B cell (primary cell): ENCODE results near the gene RIPOR1. TPM values are rescaled to one million over a fixed set of nuclear protein-coding genes. Genes with fewer than 3 reads are reported as not detected.

Source experiments
- ATAC-seq: fragments of 200-7000 bp; cut with Tn5 transposase; one replicate; pipeline ENCODE4 v1.10.0; 2021; ENCODE audit warnings: low read depth, mild to moderate bottlenecking, moderate number of reproducible peaks, moderate library complexity
- CTCF ChIA-PET: fragments of 350-600 bp; sonication (Branson Sonifier 250); formaldehyde crosslinking; loops from one replicate; lab custom pipeline; 2021; ENCODE audit warnings: antibody characterized with exemption, inconsistent platforms; lab: Charles Lee
- POLR2A ChIA-PET: fragments of 350-600 bp; sonication (Branson Sonifier 250); formaldehyde crosslinking; loops from one replicate; lab custom pipeline; 2021; ENCODE audit warnings: antibody characterized with exemption; lab: Charles Lee
- DNase-seq: peaks from one replicate; pipeline ENCODE4 v3.0.0; 2013
- H2AFZ ChIP-seq: 2 replicates; pipeline ENCODE4 v1.6.1; 2012; ENCODE audit warnings: mild to moderate bottlenecking, low read depth, low read length; ENCODE audit not compliant: insufficient read depth, poor library complexity, severe bottlenecking
- H3K27ac ChIP-seq, 2 donors: 1 replicate in 1 of 2; 2 replicates in 1 of 2; pipeline ENCODE4 v1.5.1; 2012 to 2013; ENCODE audit warnings: low read length in 2 of 2, mild to moderate bottlenecking in 2 of 2, moderate library complexity in 1 of 2
- H3K27me3 ChIP-seq, 4 experiments: fragments of 200-600 bp in 1 of 4; sonication (generic) in 1 of 4; replicated peaks in 1 of 4; 1 replicate in 2 of 4; 2 replicates in 2 of 4; pipeline versions ENCODE4 v1.6.1 to v1.7.0; 2013 to 2016; ENCODE audit warnings: low read length in 3 of 4, mild to moderate bottlenecking in 2 of 4, mixed read lengths in 1 of 4, moderate library complexity in 1 of 4; ENCODE audit not compliant: insufficient read depth in 4 of 4, control insufficient read depth in 3 of 4; ENCODE audit errors: control extremely low read depth in 1 of 4
- H3K36me3 ChIP-seq, 2 experiments: replicated peaks in 1 of 2; 1 replicate in 1 of 2; 2 replicates in 1 of 2; pipeline versions ENCODE4 v1.6.1 to v1.7.1; 2013; ENCODE audit warnings: low read length in 1 of 2; ENCODE audit not compliant: insufficient read depth in 2 of 2, control insufficient read depth in 1 of 2; ENCODE audit errors: control extremely low read depth in 1 of 2, extremely low read depth in 1 of 2
- H3K4me1 ChIP-seq, 2 donors: fragments of 200-600 bp in 1 of 2; sonication (generic) in 1 of 2; 1 replicate in 1 of 2; 2 replicates in 1 of 2; pipeline versions ENCODE4 v1.5.1 to v1.6.1; 2013 to 2017; ENCODE audit warnings: low read length in 2 of 2; ENCODE audit not compliant: control insufficient read depth in 2 of 2, insufficient read depth in 2 of 2
- H3K4me2 ChIP-seq: replicated peaks from 2 replicates; pipeline ENCODE3; 2012; ENCODE audit warnings: mild to moderate bottlenecking, low read depth, low read length; ENCODE audit not compliant: poor library complexity, severe bottlenecking
- H3K4me3 ChIP-seq, 5 experiments: fragments of 200-600 bp in 1 of 5; sonication (generic) in 1 of 5; 1 replicate in 3 of 5; 2 replicates in 2 of 5; pipeline versions ENCODE4 v1.5.1 to v1.7.0; 2011 to 2016; ENCODE audit warnings: low read length in 4 of 5, mild to moderate bottlenecking in 4 of 5, low read depth in 2 of 5, control low read depth in 1 of 5, moderate library complexity in 1 of 5; ENCODE audit not compliant: insufficient read depth in 1 of 5; ENCODE audit errors: control extremely low read depth in 1 of 5, extremely low read depth in 1 of 5
- H3K79me2 ChIP-seq: fragments of 200-600 bp; sonication (generic); one replicate; pipeline ENCODE4 v1.6.0; 2016; ENCODE audit warnings: low read length; ENCODE audit not compliant: control insufficient read depth, insufficient read depth
- H3K9ac ChIP-seq: fragments of 200-600 bp; sonication (generic); 2 replicates; pipeline ENCODE4 v1.6.1; 2017; ENCODE audit warnings: mild to moderate bottlenecking, low read length, moderate library complexity
- H3K9me3 ChIP-seq, 3 donors: one replicate each; pipeline versions ENCODE4 v1.6.1 to v1.7.1; 2013; ENCODE audit warnings: low read length in 2 of 3; ENCODE audit not compliant: control insufficient read depth in 2 of 3, insufficient read depth in 1 of 3; ENCODE audit errors: control extremely low read depth in 1 of 3
- H4K20me1 ChIP-seq: 2 replicates; pipeline ENCODE4 v1.6.0; 2012; ENCODE audit warnings: mild to moderate bottlenecking, low read length; ENCODE audit not compliant: insufficient read depth, control insufficient read depth, poor library complexity, severe bottlenecking
- H3K27ac Mint-ChIP-seq: one replicate; pipeline ENCODE4 v1.8.0; 2021; ENCODE audit warnings: mixed read lengths
- H3K27me3 Mint-ChIP-seq: one replicate; pipeline ENCODE4 v1.8.0; 2021; ENCODE audit warnings: mixed read lengths
- H3K4me1 Mint-ChIP-seq: one replicate; pipeline ENCODE4 v1.8.0; 2021; ENCODE audit warnings: mixed read lengths
- H3K4me3 Mint-ChIP-seq: one replicate; pipeline ENCODE4 v1.8.0; 2021; ENCODE audit warnings: mixed read lengths
- H3K9me3 Mint-ChIP-seq: one replicate; pipeline ENCODE4 v1.8.0; 2022; ENCODE audit warnings: mixed read lengths; ENCODE audit not compliant: insufficient read depth
- EZH2 ChIP-seq: IDR thresholded peaks from 2 replicates; pipeline ENCODE4 v1.6.1; 2012; ENCODE audit warnings: borderline replicate concordance, low read depth, mild to moderate bottlenecking, moderate library complexity, low read length; ENCODE audit not compliant: insufficient read depth, poor library complexity, severe bottlenecking
- whole genome bisulfite sequencing: methylation state at CpG from one replicate; pipeline ENCODE4 v1.1.5; 2013; ENCODE audit warnings: missing lambda C conversion rate; ENCODE audit not compliant: insufficient coverage; 5-methylcytosine and 5-hydroxymethylcytosine counted together
- intact Hi-C: fragments of 100-400 bp; cut with micrococcal nuclease; formaldehyde crosslinking; loops from one replicate; pipeline ENCODE4 v1.10.0; 2022
- polyA plus RNA-seq: library from polyadenylated mRNA; depleted of rRNA; stranded (reverse); fragments of >200 nt; gene quantifications from 2 replicates; pipeline ENCODE4 v1.2.3, GENCODE V29; 2012
- total RNA-seq, 2 donors: library from RNA; stranded (reverse); fragments of 120-200 nt in 1 of 2; gene quantifications; 1 replicate in 1 of 2; 2 replicates in 1 of 2; pipeline versions ENCODE4 v1.2.3 to v1.2.4, GENCODE V29; 2013 to 2022
- TF ChIP-seq, protein P1 (sequence below): fragments of 200-600 bp; IDR thresholded peaks from one replicate; pipeline ENCODE4 v1.8.0; 2022; ENCODE audit warnings: antibody characterized with exemption, mild to moderate bottlenecking

Gene RIPOR1
- total and polyA plus RNA-seq, 2 donors (not counting 1 experiment from before 2014, with no cell fraction given) = 124 to 363 TPM

DNA sequence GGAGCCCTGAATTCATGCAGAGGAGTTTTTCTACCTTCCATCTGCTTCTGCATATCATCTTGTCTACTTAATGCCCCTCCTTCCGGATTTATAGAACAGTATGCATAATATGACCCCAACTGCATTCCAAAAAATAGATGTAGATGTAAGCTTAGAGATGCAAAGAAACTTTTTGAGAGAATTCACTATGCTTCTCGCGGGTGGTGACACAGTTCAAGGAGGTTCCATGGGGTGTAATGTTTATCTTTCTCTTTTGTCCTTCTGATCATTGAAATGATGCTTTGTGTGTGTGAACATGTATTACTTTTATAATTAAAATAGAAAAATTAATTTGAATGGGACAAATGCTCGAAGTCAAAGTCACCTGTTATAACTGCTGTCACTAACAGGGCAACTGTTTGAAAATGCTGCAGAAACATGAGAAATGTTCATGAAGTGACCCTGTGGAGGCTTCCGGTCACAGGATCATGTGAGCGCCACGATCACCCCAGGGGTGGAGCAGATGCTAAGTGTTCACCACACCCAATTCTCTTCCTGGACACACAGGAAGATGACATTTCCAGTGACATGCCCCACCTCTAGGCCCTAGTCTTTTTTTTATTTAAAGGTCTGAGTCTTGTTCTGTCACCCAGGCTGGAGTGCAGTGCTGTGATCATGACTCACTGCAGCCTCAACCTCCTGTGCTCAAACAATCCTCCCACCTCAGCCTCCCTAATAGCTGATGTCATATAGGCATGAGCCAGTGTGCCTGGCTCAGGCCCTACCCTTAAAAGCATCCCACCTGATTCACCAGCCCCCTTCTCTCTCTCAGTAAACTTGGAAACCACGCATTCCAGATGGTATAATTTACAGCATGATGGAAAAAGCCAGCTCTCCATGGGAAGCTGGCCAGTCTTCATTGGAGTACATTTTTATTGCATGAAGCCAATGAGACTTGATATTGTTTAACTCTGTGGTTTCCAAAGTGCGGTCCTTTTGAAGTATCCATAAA is 24.3 kb upstream of the RIPOR1 start:
- ChIA-PET POLR2A (interaction anchor here (1.1 kb wide), 1 partner anchor 16 kb away, joined by 7 read pairs; no protein-coding TSS in a partner anchor), CTCF (interaction anchor here (1.1 to 3.3 kb wide), 5 partner anchors 11 to 425 kb away, joined by 4 to 21 read pairs (median 8); partner anchors contain the start of gene ATP6V0D1)
- H3K27me3 ChIP-seq = no peaks in the 10 kb centered on the region
- Mint-ChIP-seq H3K9me3 (no peaks in the 10 kb centered on the region), H3K4me1 (peaks cover 49% of the 10 kb centered on the region), H3K27me3 (no peaks in the 10 kb centered on the region), H3K4me3 (peak overlapping the region; percentile 68), H3K27ac (peak overlapping the region; percentile 91)
- intact Hi-C loops = no loop called here
- peaks cover 34 to 46% of the 10 kb centered on the region in 2 donors for H3K4me1 ChIP-seq
- peaks cover 11% of the 10 kb centered on the region for H3K79me2 ChIP-seq
- peak overlapping the region in 1 of 5 experiments; percentile 24 for H3K4me3 ChIP-seq
- peak; percentile 40 for DNase-seq
- peak overlapping the region; percentile 52 for H3K4me2 ChIP-seq
- H3K9ac ChIP-seq = no peak overlapping the region
- H2AFZ ChIP-seq = no peak overlapping the region
- H4K20me1 ChIP-seq = no peaks in the 10 kb centered on the region
- TF ChIP-seq EZH2 = no peak
- TF ChIP-seq, protein P1, sequence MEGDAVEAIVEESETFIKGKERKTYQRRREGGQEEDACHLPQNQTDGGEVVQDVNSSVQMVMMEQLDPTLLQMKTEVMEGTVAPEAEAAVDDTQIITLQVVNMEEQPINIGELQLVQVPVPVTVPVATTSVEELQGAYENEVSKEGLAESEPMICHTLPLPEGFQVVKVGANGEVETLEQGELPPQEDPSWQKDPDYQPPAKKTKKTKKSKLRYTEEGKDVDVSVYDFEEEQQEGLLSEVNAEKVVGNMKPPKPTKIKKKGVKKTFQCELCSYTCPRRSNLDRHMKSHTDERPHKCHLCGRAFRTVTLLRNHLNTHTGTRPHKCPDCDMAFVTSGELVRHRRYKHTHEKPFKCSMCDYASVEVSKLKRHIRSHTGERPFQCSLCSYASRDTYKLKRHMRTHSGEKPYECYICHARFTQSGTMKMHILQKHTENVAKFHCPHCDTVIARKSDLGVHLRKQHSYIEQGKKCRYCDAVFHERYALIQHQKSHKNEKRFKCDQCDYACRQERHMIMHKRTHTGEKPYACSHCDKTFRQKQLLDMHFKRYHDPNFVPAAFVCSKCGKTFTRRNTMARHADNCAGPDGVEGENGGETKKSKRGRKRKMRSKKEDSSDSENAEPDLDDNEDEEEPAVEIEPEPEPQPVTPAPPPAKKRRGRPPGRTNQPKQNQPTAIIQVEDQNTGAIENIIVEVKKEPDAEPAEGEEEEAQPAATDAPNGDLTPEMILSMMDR = no peak
- peak overlapping the region; percentile 47 to 77 for H3K27ac ChIP-seq
- ATAC-seq = peak; percentile 80
- no peaks in the 10 kb centered on the region for H3K9me3 ChIP-seq
- WGBS = 57% methylated on average over 5 of the region's 9 CpGs
- H3K36me3 ChIP-seq = peaks cover 0 to 3% of the 10 kb centered on the region in 2 experiments
